Measurements from ENCODE around the gene CTNNA3. TPM values are rescaled to one million over a fixed set of nuclear protein-coding genes. Genes with fewer than 3 reads are reported as not detected.

The CTNNA3 gene
- total and polyA plus RNA-seq, 2 donors (not counting 1 experiment from before 2014, with no cell fraction given): not detected

GRCh38 chr10:65950075-65950474, 1745.9 kb downstream of the CTNNA3 start:
- H4K20me1 ChIP-seq (ENCODE audit: control insufficient read depth, extremely low read depth, insufficient read depth, low read length): no peaks in the 10 kb centered on the region
- no peak overlapping the region for H3K4me2 ChIP-seq (ENCODE audit: extremely low read depth, insufficient read depth, low read length)
- H3K9me3 ChIP-seq (ENCODE audit: control insufficient read depth, insufficient read depth, low read depth, low read length): no peaks in the 10 kb centered on the region
- no peak overlapping the region for H3K27ac ChIP-seq (ENCODE audit: insufficient read depth, low read length)
- TF ChIP-seq, protein P1, sequence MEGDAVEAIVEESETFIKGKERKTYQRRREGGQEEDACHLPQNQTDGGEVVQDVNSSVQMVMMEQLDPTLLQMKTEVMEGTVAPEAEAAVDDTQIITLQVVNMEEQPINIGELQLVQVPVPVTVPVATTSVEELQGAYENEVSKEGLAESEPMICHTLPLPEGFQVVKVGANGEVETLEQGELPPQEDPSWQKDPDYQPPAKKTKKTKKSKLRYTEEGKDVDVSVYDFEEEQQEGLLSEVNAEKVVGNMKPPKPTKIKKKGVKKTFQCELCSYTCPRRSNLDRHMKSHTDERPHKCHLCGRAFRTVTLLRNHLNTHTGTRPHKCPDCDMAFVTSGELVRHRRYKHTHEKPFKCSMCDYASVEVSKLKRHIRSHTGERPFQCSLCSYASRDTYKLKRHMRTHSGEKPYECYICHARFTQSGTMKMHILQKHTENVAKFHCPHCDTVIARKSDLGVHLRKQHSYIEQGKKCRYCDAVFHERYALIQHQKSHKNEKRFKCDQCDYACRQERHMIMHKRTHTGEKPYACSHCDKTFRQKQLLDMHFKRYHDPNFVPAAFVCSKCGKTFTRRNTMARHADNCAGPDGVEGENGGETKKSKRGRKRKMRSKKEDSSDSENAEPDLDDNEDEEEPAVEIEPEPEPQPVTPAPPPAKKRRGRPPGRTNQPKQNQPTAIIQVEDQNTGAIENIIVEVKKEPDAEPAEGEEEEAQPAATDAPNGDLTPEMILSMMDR (conservative IDR thresholded peaks at IDR 0.05 in 1 of 2, IDR thresholded peaks at IDR 0.05 in 1 of 2; ENCODE audit: low read depth in 1 of 2, low read length in 2 of 2): no peak
- no peak for TF ChIP-seq EZH2 (IDR thresholded peaks at IDR 0.05; ENCODE audit: low read length, missing control alignments)
- no peak overlapping the region for H3K9ac ChIP-seq (ENCODE audit: insufficient read depth, low read length)
- H3K36me3 ChIP-seq (ENCODE audit: control insufficient read depth, insufficient read depth, low read length): no peaks in the 10 kb centered on the region
- no peaks in the 10 kb centered on the region for H3K4me1 ChIP-seq (ENCODE audit: control insufficient read depth, extremely low read depth, insufficient read depth, low read length)
- no peak overlapping the region for H3K4me3 ChIP-seq (replicated peaks in 1 of 4; ENCODE audit: control extremely low read depth in 1 of 4, insufficient read depth in 1 of 4, low read depth in 3 of 4, low read length in 4 of 4)
- H3K79me2 ChIP-seq (ENCODE audit: control insufficient read depth, insufficient read depth, low read length): no peaks in the 10 kb centered on the region
- H2AFZ ChIP-seq (ENCODE audit: low read length): no peak overlapping the region
- DNase-seq (ENCODE audit: low read depth in 2 of 2): peak in 1 of 2 donors; percentile 46
- no peaks in the 10 kb centered on the region for H3K27me3 ChIP-seq (ENCODE audit: control insufficient read depth, insufficient read depth, low read length)

- Histone ChIP-seq H3K4me3 (replicated peaks in 1 of 4; ENCODE audit: control extremely low read depth in 1 of 4, insufficient read depth in 1 of 4, low read depth in 3 of 4, low read length in 4 of 4) (no peak overlapping the region), H3K9ac (ENCODE audit: insufficient read depth, low read length) (no peak overlapping the region), H3K4me1 (ENCODE audit: control insufficient read depth, extremely low read depth, insufficient read depth, low read length) (no peaks in the 10 kb centered on the region), H3K79me2 (ENCODE audit: control insufficient read depth, insufficient read depth, low read length) (no peaks in the 10 kb centered on the region), H3K9me3 (ENCODE audit: control insufficient read depth, insufficient read depth, low read depth, low read length) (no peaks in the 10 kb centered on the region), H3K27ac (ENCODE audit: insufficient read depth, low read length) (no peak overlapping the region), H2AFZ (ENCODE audit: low read length) (no peak overlapping the region), H3K4me2 (ENCODE audit: extremely low read depth, insufficient read depth, low read length) (no peak overlapping the region), H3K36me3 (ENCODE audit: control insufficient read depth, insufficient read depth, low read length) (no peaks in the 10 kb centered on the region), H4K20me1 (ENCODE audit: control insufficient read depth, extremely low read depth, insufficient read depth, low read length) (no peaks in the 10 kb centered on the region), H3K27me3 (ENCODE audit: control insufficient read depth, insufficient read depth, low read length) (no peaks in the 10 kb centered on the region)
- no peak for DNase-seq (ENCODE audit: low read depth in 2 of 2)
- TF ChIP-seq EZH2 (IDR thresholded peaks at IDR 0.05; ENCODE audit: low read length, missing control alignments): no peak
- TF ChIP-seq, protein P1 (conservative IDR thresholded peaks at IDR 0.05 in 1 of 2, IDR thresholded peaks at IDR 0.05 in 1 of 2; ENCODE audit: low read depth in 1 of 2, low read length in 2 of 2): no peak
Measured at GRCh38 chr10:65949526-65949925, 1746.5 kb downstream of the CTNNA3 start.

DNA sequence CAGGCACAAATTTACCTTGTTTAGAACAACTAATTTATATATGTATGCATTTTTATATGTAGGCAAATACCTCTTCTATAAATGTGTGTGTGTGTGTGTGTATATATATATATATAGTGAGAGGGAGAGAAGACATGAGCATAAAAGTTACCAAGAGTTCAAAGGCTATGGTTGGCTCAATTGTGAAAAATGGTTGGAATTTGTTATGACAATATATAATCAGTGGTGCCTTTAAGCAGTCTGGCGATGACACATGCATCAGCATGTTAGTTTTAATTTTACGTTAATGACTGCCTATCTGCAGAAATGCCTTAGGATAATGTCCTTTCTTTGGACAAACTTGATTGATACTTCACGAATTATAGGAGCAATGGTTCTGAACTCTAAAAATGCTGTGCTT, 1750.9 kb downstream of the CTNNA3 start:
- H3K4me3 ChIP-seq (replicated peaks in 1 of 4; ENCODE audit: control extremely low read depth in 1 of 4, insufficient read depth in 1 of 4, low read depth in 3 of 4, low read length in 4 of 4): no peak overlapping the region
- TF ChIP-seq, protein P1 (conservative IDR thresholded peaks at IDR 0.05 in 1 of 2, IDR thresholded peaks at IDR 0.05 in 1 of 2; ENCODE audit: low read depth in 1 of 2, low read length in 2 of 2): no peak
- no peaks in the 10 kb centered on the region for H3K9me3 ChIP-seq (ENCODE audit: control insufficient read depth, insufficient read depth, low read depth, low read length)
- DNase-seq (ENCODE audit: low read depth in 2 of 2): peak in 1 of 2 donors; percentile 18
- H2AFZ ChIP-seq (ENCODE audit: low read length): no peak overlapping the region
- no peak overlapping the region for H3K27ac ChIP-seq (ENCODE audit: insufficient read depth, low read length)
- H3K4me1 ChIP-seq (ENCODE audit: control insufficient read depth, extremely low read depth, insufficient read depth, low read length): no peaks in the 10 kb centered on the region
- no peak overlapping the region for H3K9ac ChIP-seq (ENCODE audit: insufficient read depth, low read length)
- no peak overlapping the region for H3K4me2 ChIP-seq (ENCODE audit: extremely low read depth, insufficient read depth, low read length)
- no peaks in the 10 kb centered on the region for H4K20me1 ChIP-seq (ENCODE audit: control insufficient read depth, extremely low read depth, insufficient read depth, low read length)
- H3K79me2 ChIP-seq (ENCODE audit: control insufficient read depth, insufficient read depth, low read length): no peaks in the 10 kb centered on the region
- no peaks in the 10 kb centered on the region for H3K36me3 ChIP-seq (ENCODE audit: control insufficient read depth, insufficient read depth, low read length)
- H3K27me3 ChIP-seq (ENCODE audit: control insufficient read depth, insufficient read depth, low read length): no peaks in the 10 kb centered on the region
